Fibroblast of mammary gland (primary cell): ENCODE results near the gene MORN4.

Source experiments
- DNase-seq: peaks from one replicate; pipeline ENCODE4 v3.0.0-alpha.2; 2010; ENCODE audit warnings: low read depth
- H3K4me3 ChIP-seq: 2 replicates; pipeline ENCODE4 v1.5.1; 2011; ENCODE audit warnings: low read depth, mild to moderate bottlenecking, low read length, moderate library complexity; ENCODE audit not compliant: control insufficient read depth
- CTCF ChIP-seq: conservative IDR thresholded peaks from 2 replicates; pipeline ENCODE4 v1.5.1; 2011; ENCODE audit warnings: low read depth, low read length, inconsistent platforms; ENCODE audit not compliant: control insufficient read depth, insufficient read depth

MORN4 gene

GRCh38 chr10:97608991-97609561, 24.2 kb downstream of the MORN4 start:
- no peak for TF ChIP-seq CTCF
- H3K4me3 ChIP-seq, result no peak overlapping the region

GRCh38 chr10:97607095-97607636, 26.1 kb downstream of the MORN4 start:
- DNase-seq, result no peak
- no peak for TF ChIP-seq CTCF

More at GRCh38 chr10:97608991-97609561, 24.2 kb downstream of the MORN4 start:
- no peak for DNase-seq

GRCh38 chr10:97601268-97602215, 31.8 kb downstream of the MORN4 start:
- DNase-seq, result no peak
- no peak overlapping the region for H3K4me3 ChIP-seq
- TF ChIP-seq CTCF, result no peak

More at GRCh38 chr10:97607095-97607636, 26.1 kb downstream of the MORN4 start:
- no peak overlapping the region for H3K4me3 ChIP-seq

GRCh38 chr10:97600616-97601015, 32.7 kb downstream of the MORN4 start:
- no peak for DNase-seq
- no peak overlapping the region for H3K4me3 ChIP-seq
- no peak for TF ChIP-seq CTCF

GRCh38 chr10:97599272-97599619, 34.1 kb downstream of the MORN4 start:
- no peak overlapping the region for H3K4me3 ChIP-seq
- DNase-seq, result no peak
- no peak for TF ChIP-seq CTCF

GRCh38 chr10:97598407-97599271, 34.7 kb downstream of the MORN4 start:
- no peak for TF ChIP-seq CTCF
- no peak overlapping the region for H3K4me3 ChIP-seq
- DNase-seq, result no peak
